Fibroblast of upper back skin (primary cell): ENCODE results near the gene MTURN.
"Not testable (repeated sequence)": the region's sequence is repeated elsewhere in the genome, so short reads cannot be mapped to it uniquely, and the experiment has no call there.

Experiments
- DNase-seq: peaks from one replicate; pipeline ENCODE4 v3.0.0-alpha.2; 2013

The MTURN gene

GRCh38 chr7:30134611-30135300 lies at the start of gene MTURN:
Gene MTURN, plus strand, starts transcription at chr7:30134986. Its CDS starts 151 bp downstream, at chr7:30135137.
- DNase-seq, result peak; percentile 80

- DNase-seq, result no peak
Measured at GRCh38 chr7:30086529-30086928, 48.3 kb upstream of the MTURN start.

DNA sequence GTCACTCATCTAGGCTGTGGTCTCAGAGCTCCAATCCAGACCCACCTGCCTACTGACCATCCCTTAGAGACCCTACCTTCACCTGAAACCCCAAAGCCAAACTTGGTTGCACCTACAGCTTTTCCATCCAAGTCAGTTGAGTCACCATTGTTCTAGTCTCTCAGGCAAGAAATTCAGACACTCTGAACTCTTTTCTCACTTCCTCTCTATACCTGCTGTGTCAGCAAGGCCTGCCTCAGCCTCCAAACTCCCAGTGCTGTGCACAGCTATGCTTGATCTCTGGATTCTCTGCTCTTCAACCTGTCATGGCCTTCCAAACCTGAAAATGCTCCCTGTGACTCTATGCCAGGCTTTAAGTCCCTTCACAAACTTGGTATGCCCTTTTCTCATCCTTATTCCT lies 47.4 kb upstream of the MTURN start:
- no peak for DNase-seq

DNA sequence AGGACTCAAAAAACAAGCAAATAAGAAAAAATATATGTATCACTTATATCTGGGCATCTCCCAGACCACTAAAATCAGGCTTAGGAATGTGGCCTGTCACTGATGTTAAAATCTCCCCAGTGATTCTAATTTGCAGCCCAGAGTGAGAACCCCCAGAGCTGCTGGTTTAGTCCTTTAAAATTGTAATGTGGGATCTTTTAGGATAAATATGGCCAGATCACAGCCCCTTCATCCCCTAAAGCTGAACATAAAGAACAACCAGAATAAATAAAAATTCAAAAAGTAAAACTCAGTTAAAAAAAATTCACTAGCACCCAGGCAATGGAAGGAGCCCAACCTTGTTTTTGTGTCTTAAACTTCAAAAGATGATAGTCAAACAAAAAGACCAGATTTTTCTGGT lies 46.4 kb upstream of the MTURN start:
- no peak for DNase-seq

DNA sequence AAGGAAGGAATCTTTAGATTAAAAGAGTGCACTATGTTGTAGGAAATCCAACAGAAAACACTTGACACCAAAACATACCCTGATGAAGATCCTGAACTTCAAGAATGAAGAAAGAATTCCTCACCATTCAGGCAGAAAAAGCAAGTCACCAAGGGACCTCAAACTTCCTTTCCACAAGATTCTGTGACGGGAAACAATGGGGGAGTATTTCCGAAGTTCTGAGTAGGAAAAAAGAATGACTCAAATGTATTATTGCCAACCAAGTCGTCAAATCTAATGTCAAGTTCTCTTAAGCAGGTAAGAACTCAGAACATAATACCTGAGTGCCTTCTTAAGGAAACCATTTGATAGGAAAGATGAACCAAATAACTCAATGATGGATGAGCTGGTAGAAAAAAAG lies 44.7 kb upstream of the MTURN start:
- DNase-seq, result no peak

DNA sequence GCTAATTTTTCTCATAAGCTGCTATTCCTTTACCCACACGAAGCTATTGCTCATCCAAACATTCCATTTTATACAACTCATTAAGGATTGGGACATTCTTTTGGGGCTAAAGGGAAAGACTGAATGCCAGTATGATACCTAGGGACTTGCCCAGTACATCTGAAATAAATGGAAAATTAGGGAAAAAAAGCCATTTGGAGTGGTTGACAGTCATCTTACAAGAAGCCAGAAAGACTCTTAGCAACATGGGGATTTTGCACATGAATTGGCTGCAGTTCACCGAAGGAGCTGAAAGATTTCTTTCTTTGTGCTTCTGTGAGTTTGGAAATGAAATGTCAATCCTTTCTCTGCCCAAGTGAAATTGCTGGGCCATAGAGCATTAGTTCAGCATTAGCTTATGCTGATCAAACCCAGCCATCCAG lies 43.3 kb upstream of the MTURN start:
- peak; percentile 88 for DNase-seq

DNA sequence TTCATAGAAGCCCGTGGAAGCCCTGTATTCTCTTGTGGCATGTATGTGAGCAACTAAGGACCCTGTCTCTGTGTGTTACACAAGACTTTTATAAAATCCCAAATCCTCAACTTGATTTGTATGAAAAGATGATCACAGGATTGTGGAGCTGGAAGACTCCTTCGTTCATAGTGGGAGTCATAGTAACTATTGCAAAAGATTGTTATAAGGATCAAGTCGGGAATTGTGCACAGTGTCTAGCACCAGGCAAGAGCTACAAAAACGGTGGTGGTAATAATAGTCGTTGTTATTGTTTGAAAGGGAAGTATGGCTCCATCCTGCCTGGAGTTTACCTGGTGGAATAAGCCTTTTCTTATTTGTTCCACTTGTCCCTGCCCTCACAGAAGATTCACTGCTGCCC lies 42.8 kb upstream of the MTURN start:
- no peak for DNase-seq

- peak; percentile 4 for DNase-seq
Measured at GRCh38 chr7:30093420-30093952, 41.3 kb upstream of the MTURN start.

DNA sequence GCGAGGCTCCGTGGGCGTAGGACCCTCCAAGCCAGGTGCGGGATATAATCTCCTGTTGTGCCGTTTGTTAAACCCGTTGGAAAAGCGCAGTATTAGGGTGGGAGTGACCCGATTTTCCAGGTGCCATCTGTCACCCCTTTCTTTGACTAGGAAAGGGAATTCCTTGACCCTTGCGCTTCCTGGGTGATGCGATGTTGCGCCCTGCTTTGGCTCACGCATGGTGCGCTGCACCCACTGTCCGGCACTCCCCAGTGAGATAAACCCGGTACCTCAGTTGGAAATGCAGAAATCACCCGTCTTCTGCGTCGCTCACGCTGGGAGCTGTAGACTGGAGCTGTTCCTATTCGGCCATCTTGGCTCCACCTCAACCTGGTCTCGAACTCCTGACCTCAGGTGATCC lies 36.2 kb upstream of the MTURN start:
- not testable (repeated sequence) for DNase-seq

GRCh38 chr7:30102281-30102680 lies 32.5 kb upstream of the MTURN start:
- DNase-seq, result no peak

- no peak for DNase-seq
Measured at GRCh38 chr7:30104157-30104556, 30.6 kb upstream of the MTURN start.

DNA sequence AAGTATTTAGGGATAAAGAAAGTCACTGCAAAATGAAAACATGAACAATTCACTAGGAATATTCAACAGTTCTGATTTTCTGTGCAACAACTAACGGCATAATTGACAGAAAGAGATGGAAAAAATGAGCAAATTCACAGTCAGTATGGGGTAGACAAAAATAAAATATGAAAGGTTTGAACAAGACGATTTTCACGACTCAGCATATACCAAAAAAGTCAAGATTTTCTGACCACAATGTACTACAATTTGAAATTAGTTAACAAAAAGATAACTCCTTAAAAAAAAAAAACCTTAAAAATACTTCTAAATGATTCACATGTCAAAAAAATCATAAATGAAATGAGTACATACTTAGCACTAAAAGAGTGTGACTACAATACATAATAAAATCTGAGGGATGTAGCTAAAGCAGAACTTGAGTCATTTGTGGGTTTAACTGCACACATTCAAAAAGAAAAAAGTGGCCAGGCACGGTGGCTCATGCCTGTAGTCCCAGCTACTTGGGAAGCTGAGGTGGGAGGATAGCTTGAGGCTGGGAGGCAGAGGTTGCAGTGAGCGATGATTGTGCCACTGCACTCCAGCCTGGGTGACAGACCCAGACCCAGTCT lies 22.6 kb upstream of the MTURN start:
- DNase-seq, result no peak

GRCh38 chr7:30113144-30113543 lies 21.6 kb upstream of the MTURN start:
- DNase-seq, result no peak

- DNase-seq, result no peak
Measured at GRCh38 chr7:30114536-30115238, 20.1 kb upstream of the MTURN start.

DNA sequence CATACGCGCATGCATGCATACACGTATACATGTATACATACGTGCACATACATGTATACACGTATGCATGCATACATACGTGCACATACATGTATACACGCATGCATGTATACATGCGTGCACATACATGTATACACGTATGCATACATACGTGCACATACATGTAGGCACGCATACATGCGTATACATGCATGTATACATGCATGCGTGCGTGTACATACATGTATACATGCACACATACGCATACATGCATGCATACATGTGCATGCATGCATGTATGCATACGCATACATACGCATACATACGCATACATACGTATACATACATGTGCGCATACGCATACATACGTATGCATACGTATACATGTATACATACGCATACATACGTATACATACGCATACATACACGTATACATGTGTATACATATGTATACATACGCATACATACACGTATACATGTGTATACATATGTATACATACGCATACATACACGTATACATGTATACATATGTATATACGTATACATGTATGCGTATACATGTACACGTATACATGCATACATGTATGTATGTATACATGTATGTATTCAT lies 19.0 kb upstream of the MTURN start:
- DNase-seq, result no peak

GRCh38 chr7:30116771-30117170 lies 18.0 kb upstream of the MTURN start:
- DNase-seq, result peak; percentile 39

GRCh38 chr7:30117896-30118295 lies 16.9 kb upstream of the MTURN start:
- DNase-seq, result no peak

- DNase-seq, result no peak
Measured at GRCh38 chr7:30119890-30120577, 14.8 kb upstream of the MTURN start.

GRCh38 chr7:30133736-30134610 lies 813 bp upstream of the MTURN start:
- DNase-seq, result no peak

GRCh38 chr7:30135301-30136116 lies 723 bp downstream of the MTURN start:
- peak; percentile 51 for DNase-seq
